Natural killer cell (primary cell): ENCODE measurements around the gene ATG2A. TPM values are rescaled to one million over a fixed set of nuclear protein-coding genes. Genes with fewer than 3 reads are reported as not detected.

ENCODE experiments used
- ATAC-seq, 3 donors: fragments of 150-1000 bp in 2 of 3; fragments of 200-7000 bp in 1 of 3; cut with Tn5 transposase; 1 replicate in 1 of 3; 2 replicates in 2 of 3; pipeline ENCODE4 v1.10.0; 2021; ENCODE audit warnings: mild to moderate bottlenecking in 2 of 3, moderate library complexity in 2 of 3
- DNase-seq, 2 donors: peaks; one replicate each; pipeline versions ENCODE4 v3.0.0 to v3.0.0-alpha.2; 2013 to 2021; ENCODE audit warnings: mixed read lengths in 1 of 2
- H3K27ac ChIP-seq: one replicate; pipeline ENCODE4 v1.5.1; 2013; ENCODE audit warnings: mild to moderate bottlenecking, low read length
- H3K27me3 ChIP-seq: one replicate; pipeline ENCODE4 v1.6.1; 2013; ENCODE audit warnings: low read length; ENCODE audit not compliant: control insufficient read depth, insufficient read depth
- H3K36me3 ChIP-seq: one replicate; pipeline ENCODE4 v1.6.1; 2013; ENCODE audit warnings: low read length; ENCODE audit not compliant: control insufficient read depth, insufficient read depth
- H3K4me1 ChIP-seq: one replicate; pipeline ENCODE4 v1.6.1; 2013; ENCODE audit warnings: low read length; ENCODE audit not compliant: control insufficient read depth, insufficient read depth
- H3K4me3 ChIP-seq: one replicate; pipeline ENCODE4 v1.5.1; 2013; ENCODE audit warnings: low read length
- H3K9me3 ChIP-seq: one replicate; pipeline ENCODE4 v1.6.1; 2013; ENCODE audit warnings: low read length; ENCODE audit not compliant: control insufficient read depth, insufficient read depth
- H3K27ac Mint-ChIP-seq, 2 donors: one replicate each; pipeline ENCODE4 v1.8.0; 2022; ENCODE audit warnings: mild to moderate bottlenecking in 2 of 2, mixed read lengths in 2 of 2, moderate library complexity in 1 of 2
- H3K27me3 Mint-ChIP-seq, 2 donors: one replicate each; pipeline ENCODE4 v1.8.0; 2022; ENCODE audit warnings: low read depth in 2 of 2, mixed read lengths in 2 of 2
- H3K36me3 Mint-ChIP-seq: one replicate; pipeline ENCODE4 v1.8.0; 2022; ENCODE audit warnings: mixed read lengths
- H3K4me1 Mint-ChIP-seq, 2 donors: one replicate each; pipeline ENCODE4 v1.8.0; 2022; ENCODE audit warnings: mixed read lengths in 2 of 2
- H3K4me3 Mint-ChIP-seq: one replicate; pipeline ENCODE4 v1.8.0; 2022; ENCODE audit warnings: mild to moderate bottlenecking, moderate library complexity, mixed read lengths
- H3K9me3 Mint-ChIP-seq, 2 donors: one replicate each; pipeline ENCODE4 v1.8.0; 2022; ENCODE audit warnings: mixed read lengths in 2 of 2
- WGBS: methylation state at CpG from one replicate; pipeline ENCODE4 v1.1.7; 2013; ENCODE audit warnings: missing lambda C conversion rate; ENCODE audit not compliant: insufficient coverage; 5-methylcytosine and 5-hydroxymethylcytosine counted together
- intact Hi-C: fragments of 100-400 bp; cut with micrococcal nuclease; formaldehyde crosslinking; loops from one replicate; pipeline ENCODE4 v1.14.2; 2022
- total RNA-seq, 4 donors: library from RNA; stranded (reverse); fragments of 120-200 nt in 1 of 4; gene quantifications; one replicate each; pipeline versions ENCODE4 v1.2.3 to v1.2.4, GENCODE V29; 2013 to 2022
- TF ChIP-seq, protein P1 (sequence below): fragments of 200-600 bp; IDR thresholded peaks from one replicate; pipeline ENCODE4 v1.8.0; 2022; ENCODE audit warnings: antibody characterized with exemption

Gene ATG2A
- total RNA-seq, 3 donors from 2014 or later (not counting 1 experiment from before 2014, with no cell fraction given) = 165 to 321 (median 259) TPM

DNA sequence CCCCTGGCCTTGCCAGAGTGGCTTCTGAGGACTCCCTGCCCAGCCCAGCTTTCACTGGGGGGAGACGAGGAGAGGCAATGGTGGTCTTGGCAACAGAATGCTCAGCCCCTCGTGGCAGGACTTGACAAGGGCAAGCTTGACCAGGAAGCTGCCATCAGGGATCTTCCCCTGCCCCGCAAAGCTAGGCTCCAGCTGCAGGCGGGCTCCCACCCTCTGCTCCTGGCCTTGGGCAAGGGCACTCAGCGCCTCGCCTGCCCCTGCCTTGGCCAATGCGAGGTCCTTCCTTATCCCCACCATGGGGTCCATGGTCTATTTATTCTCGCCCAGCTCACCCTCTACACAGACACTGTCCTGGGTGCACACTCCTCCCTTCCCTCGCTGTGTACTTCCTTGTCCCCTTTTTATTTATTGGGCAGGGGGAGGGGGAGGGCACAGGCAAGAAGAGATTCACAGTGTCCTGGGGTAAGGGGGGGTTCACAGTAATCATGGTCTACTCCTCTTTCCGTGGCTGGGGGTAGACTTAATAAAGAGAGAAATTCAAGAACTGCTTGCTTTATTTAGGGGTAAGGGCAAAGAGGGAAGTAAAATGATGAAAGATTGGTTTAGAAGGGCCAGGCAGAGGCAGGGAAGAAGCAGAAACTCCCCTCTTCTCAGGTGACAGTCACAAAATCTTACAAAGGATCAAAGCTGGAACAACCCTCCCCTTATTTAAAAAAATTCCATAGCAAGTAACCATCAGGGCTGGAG lies 17.1 kb upstream of the ATG2A start:
- intact Hi-C loops = no loop called here
- peaks cover 0 to 3% of the 10 kb centered on the region in 2 donors for H3K27me3 Mint-ChIP-seq
- H3K4me3 Mint-ChIP-seq = no peak overlapping the region
- H3K27ac Mint-ChIP-seq = no peak overlapping the region
- TF ChIP-seq, protein P1, sequence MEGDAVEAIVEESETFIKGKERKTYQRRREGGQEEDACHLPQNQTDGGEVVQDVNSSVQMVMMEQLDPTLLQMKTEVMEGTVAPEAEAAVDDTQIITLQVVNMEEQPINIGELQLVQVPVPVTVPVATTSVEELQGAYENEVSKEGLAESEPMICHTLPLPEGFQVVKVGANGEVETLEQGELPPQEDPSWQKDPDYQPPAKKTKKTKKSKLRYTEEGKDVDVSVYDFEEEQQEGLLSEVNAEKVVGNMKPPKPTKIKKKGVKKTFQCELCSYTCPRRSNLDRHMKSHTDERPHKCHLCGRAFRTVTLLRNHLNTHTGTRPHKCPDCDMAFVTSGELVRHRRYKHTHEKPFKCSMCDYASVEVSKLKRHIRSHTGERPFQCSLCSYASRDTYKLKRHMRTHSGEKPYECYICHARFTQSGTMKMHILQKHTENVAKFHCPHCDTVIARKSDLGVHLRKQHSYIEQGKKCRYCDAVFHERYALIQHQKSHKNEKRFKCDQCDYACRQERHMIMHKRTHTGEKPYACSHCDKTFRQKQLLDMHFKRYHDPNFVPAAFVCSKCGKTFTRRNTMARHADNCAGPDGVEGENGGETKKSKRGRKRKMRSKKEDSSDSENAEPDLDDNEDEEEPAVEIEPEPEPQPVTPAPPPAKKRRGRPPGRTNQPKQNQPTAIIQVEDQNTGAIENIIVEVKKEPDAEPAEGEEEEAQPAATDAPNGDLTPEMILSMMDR = no peak
- Histone ChIP-seq H3K4me3 (no peak overlapping the region), H3K36me3 (peaks cover 29% of the 10 kb centered on the region), H3K27ac (no peak overlapping the region), H3K27me3 (no peaks in the 10 kb centered on the region), H3K9me3 (no peaks in the 10 kb centered on the region), H3K4me1 (no peaks in the 10 kb centered on the region)
- no peaks in the 10 kb centered on the region for H3K36me3 Mint-ChIP-seq
- H3K4me1 Mint-ChIP-seq = no peaks in the 10 kb centered on the region
- 89% methylated on average over 9 of the region's 10 CpGs for WGBS
- no peak for ATAC-seq
- no peak for DNase-seq
- H3K9me3 Mint-ChIP-seq = no peaks in the 10 kb centered on the region

DNA sequence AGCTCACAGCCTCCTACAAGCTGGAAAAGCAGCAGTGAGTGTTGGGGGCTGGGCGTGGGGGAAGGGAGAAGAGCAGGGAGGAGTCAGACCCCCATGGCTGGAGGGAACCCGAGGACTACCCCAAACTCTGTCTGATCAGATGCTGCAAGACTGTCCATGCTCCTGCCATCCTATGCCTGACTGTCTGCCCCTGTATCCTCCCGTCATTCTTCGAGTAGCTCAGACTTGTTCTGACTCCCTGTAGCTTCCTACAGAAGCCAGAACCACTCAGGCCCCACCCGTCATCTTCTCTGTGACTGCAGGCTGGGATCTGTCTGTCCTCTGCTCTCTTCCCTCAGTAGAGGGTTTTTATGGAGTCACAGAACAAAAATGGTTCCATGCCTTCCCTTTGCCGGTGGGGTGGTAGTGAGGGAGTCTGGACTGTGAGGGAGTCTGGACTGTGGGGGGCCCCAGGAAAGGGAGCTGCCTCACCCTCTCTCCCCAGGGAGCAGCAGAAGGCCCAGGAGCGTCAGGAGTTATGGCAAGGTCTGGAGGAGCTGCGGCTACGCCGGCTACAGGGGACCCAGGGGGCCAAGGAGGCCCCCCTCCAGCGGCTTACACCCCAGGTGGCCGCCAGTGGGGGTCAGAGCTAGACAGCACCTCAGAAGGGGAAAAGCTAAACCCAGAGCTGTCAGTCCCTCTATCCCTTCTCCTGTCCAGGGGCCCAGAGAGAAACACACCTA lies 16.4 kb upstream of the ATG2A start:
- H3K36me3 ChIP-seq = peaks cover 30% of the 10 kb centered on the region
- H3K4me3 ChIP-seq = no peak overlapping the region
- no peaks in the 10 kb centered on the region for H3K4me1 ChIP-seq
- no peak overlapping the region for H3K27ac Mint-ChIP-seq
- H3K27me3 Mint-ChIP-seq = no peaks in the 10 kb centered on the region
- H3K9me3 ChIP-seq = no peaks in the 10 kb centered on the region
- no peak for DNase-seq
- no peak for ATAC-seq
- intact Hi-C loops = no loop called here
- no peaks in the 10 kb centered on the region for H3K36me3 Mint-ChIP-seq
- no peak overlapping the region for H3K27ac ChIP-seq
- H3K27me3 ChIP-seq = no peaks in the 10 kb centered on the region
- H3K4me3 Mint-ChIP-seq = no peak overlapping the region
- WGBS = 94% methylated on average over 11 of the region's 12 CpGs
- H3K4me1 Mint-ChIP-seq = no peaks in the 10 kb centered on the region
- TF ChIP-seq, protein P1 = no peak
- no peaks in the 10 kb centered on the region for H3K9me3 Mint-ChIP-seq

DNA sequence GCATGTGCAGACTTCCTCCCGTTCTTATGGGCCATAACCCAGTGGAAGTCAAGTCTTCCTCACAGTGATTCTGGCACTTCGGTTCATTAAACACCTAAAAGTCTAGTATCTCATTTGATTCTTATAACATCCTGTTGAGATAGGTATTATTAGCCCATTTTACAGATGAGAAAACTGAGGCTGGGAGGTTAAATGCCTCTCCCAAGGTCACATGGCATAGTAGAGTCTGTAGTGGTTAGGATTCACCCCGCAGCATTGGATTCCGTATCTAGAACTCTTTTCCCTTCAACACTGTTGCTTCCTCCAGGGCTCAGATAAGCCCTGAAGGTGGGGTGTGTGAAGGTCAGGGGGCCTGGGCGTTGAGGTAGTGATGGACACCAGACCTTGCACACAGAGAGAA lies 15.3 kb upstream of the ATG2A start:
- Mint-ChIP-seq H3K4me3 (no peak overlapping the region), H3K27me3 (no peaks in the 10 kb centered on the region), H3K9me3 (no peaks in the 10 kb centered on the region), H3K4me1 (no peaks in the 10 kb centered on the region), H3K27ac (no peak overlapping the region), H3K36me3 (no peaks in the 10 kb centered on the region)
- Histone ChIP-seq H3K36me3 (peaks cover 30% of the 10 kb centered on the region), H3K9me3 (no peaks in the 10 kb centered on the region), H3K4me3 (no peak overlapping the region), H3K4me1 (no peaks in the 10 kb centered on the region), H3K27ac (no peak overlapping the region), H3K27me3 (no peaks in the 10 kb centered on the region)
- DNase-seq (no peak), ATAC-seq (no peak)
- 88% methylated on average over 2 of the region's 5 CpGs for WGBS
- TF ChIP-seq, protein P1 = no peak
- intact Hi-C loops = no loop called here
